ENCODE measurements around the gene MICAL2.
A peak's percentile ranks its signal among the peaks of the same experiment; 100 is the strongest.

The MICAL2 gene

GRCh38 chr11:12205330-12205729, 94.9 kb downstream of the MICAL2 start:
- peaks cover 94% of the 10 kb centered on the region for H3K36me3 Mint-ChIP-seq (ENCODE audit: low read depth)
- H3K9me3 Mint-ChIP-seq = peaks cover 11% of the 10 kb centered on the region
- peaks cover 84% of the 10 kb centered on the region for H3K4me1 Mint-ChIP-seq (ENCODE audit: low read depth)
- H3K4me3 Mint-ChIP-seq = peak overlapping the region; percentile 25
- peak overlapping the region; percentile 26 for H3K27ac Mint-ChIP-seq
- H3K27me3 Mint-ChIP-seq = no peaks in the 10 kb centered on the region

GRCh38 chr11:12206529-12206928, 96.1 kb downstream of the MICAL2 start:
- H3K4me1 Mint-ChIP-seq (ENCODE audit: low read depth) = peaks cover 83% of the 10 kb centered on the region
- H3K9me3 Mint-ChIP-seq = peaks cover 11% of the 10 kb centered on the region
- peak overlapping the region; percentile 49 for H3K4me3 Mint-ChIP-seq
- H3K27me3 Mint-ChIP-seq = no peaks in the 10 kb centered on the region
- peaks cover 86% of the 10 kb centered on the region for H3K36me3 Mint-ChIP-seq (ENCODE audit: low read depth)
- peak overlapping the region; percentile 94 for H3K27ac Mint-ChIP-seq

- Mint-ChIP-seq H3K4me1 (ENCODE audit: low read depth) (peaks cover 77% of the 10 kb centered on the region), H3K9me3 (peaks cover 11% of the 10 kb centered on the region), H3K27me3 (no peaks in the 10 kb centered on the region), H3K36me3 (ENCODE audit: low read depth) (peaks cover 81% of the 10 kb centered on the region), H3K27ac (peak overlapping the region; percentile 94), H3K4me3 (peak overlapping the region; percentile 49)
Observed at GRCh38 chr11:12207384-12208150, 97.2 kb downstream of the MICAL2 start.

GRCh38 chr11:12209096-12209495, 98.7 kb downstream of the MICAL2 start:
- H3K4me1 Mint-ChIP-seq (ENCODE audit: low read depth) = peaks cover 66% of the 10 kb centered on the region
- no peak overlapping the region for H3K4me3 Mint-ChIP-seq
- H3K9me3 Mint-ChIP-seq = peaks cover 6% of the 10 kb centered on the region
- peaks cover 80% of the 10 kb centered on the region for H3K36me3 Mint-ChIP-seq (ENCODE audit: low read depth)
- H3K27ac Mint-ChIP-seq = peak overlapping the region; percentile 14
- H3K27me3 Mint-ChIP-seq = no peaks in the 10 kb centered on the region

GRCh38 chr11:12210200-12210599, 99.8 kb downstream of the MICAL2 start:
- Mint-ChIP-seq H3K9me3 (no peaks in the 10 kb centered on the region), H3K27ac (no peak overlapping the region), H3K27me3 (no peaks in the 10 kb centered on the region), H3K4me3 (no peak overlapping the region), H3K36me3 (ENCODE audit: low read depth) (peaks cover 79% of the 10 kb centered on the region), H3K4me1 (ENCODE audit: low read depth) (peaks cover 66% of the 10 kb centered on the region)

- peaks cover 80% of the 10 kb centered on the region for H3K36me3 Mint-ChIP-seq (ENCODE audit: low read depth)
- no peaks in the 10 kb centered on the region for H3K9me3 Mint-ChIP-seq
- peaks cover 66% of the 10 kb centered on the region for H3K4me1 Mint-ChIP-seq (ENCODE audit: low read depth)
- H3K27me3 Mint-ChIP-seq = no peaks in the 10 kb centered on the region
- H3K27ac Mint-ChIP-seq = no peak overlapping the region
- H3K4me3 Mint-ChIP-seq = no peak overlapping the region
Observed at GRCh38 chr11:12211331-12212065, 101.1 kb downstream of the MICAL2 start.

GRCh38 chr11:12212174-12212820, 101.9 kb downstream of the MICAL2 start:
- H3K36me3 Mint-ChIP-seq (ENCODE audit: low read depth) = peaks cover 72% of the 10 kb centered on the region
- H3K27ac Mint-ChIP-seq = no peak overlapping the region

GRCh38 chr11:12212821-12213185, 102.4 kb downstream of the MICAL2 start:
- Mint-ChIP-seq H3K36me3 (ENCODE audit: low read depth) (peaks cover 70% of the 10 kb centered on the region), H3K27ac (no peak overlapping the region), H3K27me3 (no peaks in the 10 kb centered on the region), H3K4me1 (ENCODE audit: low read depth) (peaks cover 58% of the 10 kb centered on the region), H3K9me3 (no peaks in the 10 kb centered on the region), H3K4me3 (no peak overlapping the region)

More at GRCh38 chr11:12212174-12212820, 101.9 kb downstream of the MICAL2 start:
- H3K4me3 Mint-ChIP-seq = no peak overlapping the region
- H3K9me3 Mint-ChIP-seq = no peaks in the 10 kb centered on the region
- peaks cover 64% of the 10 kb centered on the region for H3K4me1 Mint-ChIP-seq (ENCODE audit: low read depth)
- H3K27me3 Mint-ChIP-seq = no peaks in the 10 kb centered on the region

GRCh38 chr11:12213883-12214282, 103.5 kb downstream of the MICAL2 start:
- Mint-ChIP-seq H3K27me3 (no peaks in the 10 kb centered on the region), H3K4me1 (ENCODE audit: low read depth) (peaks cover 53% of the 10 kb centered on the region), H3K27ac (no peak overlapping the region), H3K4me3 (no peak overlapping the region), H3K9me3 (no peaks in the 10 kb centered on the region), H3K36me3 (ENCODE audit: low read depth) (peaks cover 70% of the 10 kb centered on the region)

- no peak overlapping the region for H3K4me3 Mint-ChIP-seq
- H3K27ac Mint-ChIP-seq = peak overlapping the region; percentile 16
- H3K4me1 Mint-ChIP-seq (ENCODE audit: low read depth) = peaks cover 51% of the 10 kb centered on the region
- H3K9me3 Mint-ChIP-seq = no peaks in the 10 kb centered on the region
- peaks cover 69% of the 10 kb centered on the region for H3K36me3 Mint-ChIP-seq (ENCODE audit: low read depth)
- H3K27me3 Mint-ChIP-seq = no peaks in the 10 kb centered on the region
Observed at GRCh38 chr11:12214751-12215150, 104.4 kb downstream of the MICAL2 start.

- Mint-ChIP-seq H3K9me3 (no peaks in the 10 kb centered on the region), H3K4me1 (ENCODE audit: low read depth) (peaks cover 51% of the 10 kb centered on the region), H3K27ac (peak overlapping the region; percentile 16)
Observed at GRCh38 chr11:12215181-12215593, 104.8 kb downstream of the MICAL2 start.

GRCh38 chr11:12216041-12216451, 105.7 kb downstream of the MICAL2 start:
- Mint-ChIP-seq H3K4me3 (no peak overlapping the region), H3K4me1 (ENCODE audit: low read depth) (peaks cover 49% of the 10 kb centered on the region), H3K27me3 (no peaks in the 10 kb centered on the region), H3K36me3 (ENCODE audit: low read depth) (peaks cover 71% of the 10 kb centered on the region), H3K27ac (peak overlapping the region; percentile 31), H3K9me3 (no peaks in the 10 kb centered on the region)

More at GRCh38 chr11:12215181-12215593, 104.8 kb downstream of the MICAL2 start:
- Mint-ChIP-seq H3K36me3 (ENCODE audit: low read depth) (peaks cover 69% of the 10 kb centered on the region), H3K4me3 (no peak overlapping the region), H3K27me3 (no peaks in the 10 kb centered on the region)

- Mint-ChIP-seq H3K36me3 (ENCODE audit: low read depth) (peaks cover 79% of the 10 kb centered on the region), H3K27ac (no peak overlapping the region), H3K9me3 (no peaks in the 10 kb centered on the region), H3K4me1 (ENCODE audit: low read depth) (peaks cover 52% of the 10 kb centered on the region), H3K27me3 (no peaks in the 10 kb centered on the region), H3K4me3 (no peak overlapping the region)
Observed at GRCh38 chr11:12216671-12217374, 106.4 kb downstream of the MICAL2 start.

- Mint-ChIP-seq H3K4me3 (no peak overlapping the region), H3K27ac (no peak overlapping the region), H3K36me3 (ENCODE audit: low read depth) (peaks cover 80% of the 10 kb centered on the region)
Observed at GRCh38 chr11:12217879-12218278, 107.5 kb downstream of the MICAL2 start.

More at GRCh38 chr11:12217879-12218278, 107.5 kb downstream of the MICAL2 start:
- Mint-ChIP-seq H3K9me3 (no peaks in the 10 kb centered on the region), H3K4me1 (ENCODE audit: low read depth) (peaks cover 63% of the 10 kb centered on the region), H3K27me3 (no peaks in the 10 kb centered on the region)

All from stimulated activated naive CD8-positive, alpha-beta T cell treated with anti-CD3 and anti-CD28 coated beads, Interleukin-15, Interleukin-2, amounts not matched to agents 100 ng/mL and 50 ng/mL, for 24 hours (primary cell).